Spleen (tissue), 3 donors: ENCODE results near the gene C6orf62.
"Not testable (repeated sequence)": the region's sequence is repeated elsewhere in the genome, so short reads cannot be mapped to it uniquely, and the experiment has no call there.

Source experiments
- POLR2A ChIP-seq, 3 donors: fragments of 450-650 bp; IDR thresholded peaks; one replicate each; pipeline ENCODE4 v1.5.1; 2017; ENCODE audit warnings: antibody characterized with exemption in 3 of 3, mild to moderate bottlenecking in 1 of 3
- POLR2AphosphoS5 ChIP-seq, 3 donors: sonication (generic); formaldehyde crosslinking; IDR thresholded peaks; one replicate each; pipeline ENCODE4 v1.5.1; 2017; ENCODE audit warnings: antibody characterized with exemption in 3 of 3

DNA sequence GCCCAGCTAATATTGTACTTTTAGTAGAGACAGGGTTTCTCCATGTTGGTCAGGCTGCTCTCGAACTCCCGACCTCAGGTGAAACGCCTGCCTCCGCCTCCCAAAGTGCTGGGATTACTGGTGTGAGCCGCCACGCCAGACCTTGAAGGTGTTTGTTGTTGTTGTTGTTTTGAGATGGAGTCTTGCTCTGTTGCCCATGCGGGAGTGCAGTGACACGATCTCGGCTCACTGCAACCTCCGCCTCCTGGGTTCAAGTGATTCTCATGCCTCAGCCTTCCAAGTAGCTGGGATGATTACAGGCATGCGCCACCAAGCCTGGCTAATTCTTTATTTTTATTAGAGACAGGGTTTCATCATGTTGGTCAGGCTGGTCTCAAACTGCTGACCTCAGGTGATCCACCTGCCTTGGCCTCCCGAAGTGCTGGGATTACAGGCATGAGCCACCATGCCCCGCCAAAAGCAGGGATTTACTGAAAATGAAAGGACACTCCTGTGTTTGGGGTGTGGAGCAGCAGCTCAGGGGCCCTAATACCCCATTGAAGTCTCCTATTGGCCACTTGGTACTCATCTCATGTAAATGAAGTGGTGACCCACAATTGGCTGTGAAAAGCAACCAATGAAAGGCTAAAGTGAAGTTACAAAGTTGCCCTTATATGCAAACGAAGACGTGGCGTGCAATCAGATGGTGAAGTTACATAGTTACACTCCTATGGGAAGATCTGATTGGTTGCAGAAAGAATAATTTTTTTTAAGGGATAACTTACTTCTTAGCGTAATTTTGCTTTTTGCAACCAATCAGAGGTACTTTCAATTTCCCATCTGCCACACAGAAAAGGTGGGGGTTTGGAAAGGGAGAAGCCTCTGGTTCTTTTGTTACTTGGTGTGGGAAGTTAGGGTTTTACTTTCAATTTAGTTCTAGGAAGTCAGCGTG lies 50.6 kb downstream of the C6orf62 start:
- TF ChIP-seq POLR2A, POLR2AphosphoS5 (IDR thresholded peaks at IDR 0.05): not testable (repeated sequence)
